ACC112 (cell line): ENCODE data around the gene ABTB2.
"Not testable (repeated sequence)": the region's sequence is repeated elsewhere in the genome, so short reads cannot be mapped to it uniquely, and the experiment has no call there.

Source experiments
- H2AFZ ChIP-seq: fragments of 200-600 bp; sonication (generic); one replicate; pipeline ENCODE4 v1.6.0; 2017; ENCODE audit warnings: antibody characterized with exemption, low read length; ENCODE audit not compliant: unreplicated experiment
- H3K27ac ChIP-seq: fragments of 200-600 bp; sonication (generic); 2 replicates; pipeline ENCODE4 v1.5.1; 2014; ENCODE audit warnings: low read depth, mild to moderate bottlenecking, antibody characterized with exemption, low read length, moderate library complexity
- H3K27me3 ChIP-seq: fragments of 200-600 bp; sonication (generic); 2 replicates; pipeline ENCODE4 v1.6.1; 2014; ENCODE audit warnings: mild to moderate bottlenecking, antibody characterized with exemption, low read length, moderate library complexity, mixed read lengths; ENCODE audit not compliant: insufficient read depth
- H3K36me3 ChIP-seq: fragments of 200-600 bp; sonication (generic); 2 replicates; pipeline ENCODE4 v1.6.1; 2016; ENCODE audit warnings: mild to moderate bottlenecking, antibody characterized with exemption, low read length, moderate library complexity, mixed read lengths; ENCODE audit not compliant: insufficient read depth
- H3K4me1 ChIP-seq: fragments of 200-600 bp; sonication (generic); one replicate; pipeline ENCODE4 v1.6.1; 2016; ENCODE audit warnings: low read length, mixed read lengths; ENCODE audit not compliant: insufficient read depth, unreplicated experiment, control insufficient read depth
- H3K4me3 ChIP-seq: fragments of 200-600 bp; sonication (generic); 2 replicates; pipeline ENCODE4 v1.5.1; 2014; ENCODE audit warnings: mild to moderate bottlenecking, low read depth, low read length
- H3K79me2 ChIP-seq: fragments of 200-600 bp; sonication (generic); one replicate; pipeline ENCODE4 v1.6.0; 2016; ENCODE audit warnings: low read length; ENCODE audit not compliant: control insufficient read depth, unreplicated experiment, insufficient read depth

The ABTB2 gene

GRCh38 chr11:34252015-34252414 is 105.8 kb downstream of the ABTB2 start:
- Histone ChIP-seq H3K27me3 (no peaks in the 10 kb centered on the region), H3K27ac (peak overlapping the region; percentile 44; the same call in 1 of the 2 replicates), H3K36me3 (no peaks in the 10 kb centered on the region), H3K4me1 (peaks cover 17% of the 10 kb centered on the region), H3K4me3 (no peak overlapping the region), H2AFZ (no peak overlapping the region), H3K79me2 (no peaks in the 10 kb centered on the region)

GRCh38 chr11:34251589-34251980 is 106.2 kb downstream of the ABTB2 start:
- H3K4me1 ChIP-seq: peaks cover 17% of the 10 kb centered on the region
- no peaks in the 10 kb centered on the region for H3K27me3 ChIP-seq
- H3K36me3 ChIP-seq: no peaks in the 10 kb centered on the region
- peak overlapping the region; percentile 44 for H3K27ac ChIP-seq
- no peaks in the 10 kb centered on the region for H3K79me2 ChIP-seq
- H2AFZ ChIP-seq: no peak overlapping the region
- peak overlapping the region; percentile 13 for H3K4me3 ChIP-seq

GRCh38 chr11:34250732-34251588 is 106.8 kb downstream of the ABTB2 start:
- Histone ChIP-seq H2AFZ (no peak overlapping the region), H3K27ac (peak overlapping the region; percentile 44), H3K4me3 (peak overlapping the region; percentile 13), H3K27me3 (no peaks in the 10 kb centered on the region), H3K36me3 (no peaks in the 10 kb centered on the region), H3K79me2 (no peaks in the 10 kb centered on the region), H3K4me1 (peaks cover 17% of the 10 kb centered on the region)

- Histone ChIP-seq H3K4me3 (no peak overlapping the region), H2AFZ (no peak overlapping the region), H3K27ac (no peak overlapping the region), H3K79me2 (no peaks in the 10 kb centered on the region), H3K4me1 (peaks cover 17% of the 10 kb centered on the region), H3K36me3 (no peaks in the 10 kb centered on the region), H3K27me3 (no peaks in the 10 kb centered on the region)
These were observed 107.6 kb downstream of the ABTB2 start for GRCh38 chr11:34250211-34250610.

- Histone ChIP-seq H3K79me2 (no peaks in the 10 kb centered on the region), H3K27me3 (no peaks in the 10 kb centered on the region), H2AFZ (no peak overlapping the region), H3K36me3 (no peaks in the 10 kb centered on the region), H3K4me1 (peaks cover 22% of the 10 kb centered on the region), H3K27ac (no peak overlapping the region), H3K4me3 (no peak overlapping the region)
These were observed 108.4 kb downstream of the ABTB2 start for GRCh38 chr11:34249439-34249838.

- not testable (repeated sequence) for H3K36me3 ChIP-seq, H3K27me3 ChIP-seq, H3K27ac ChIP-seq, H3K79me2 ChIP-seq, H2AFZ ChIP-seq, H3K4me3 ChIP-seq
- peaks cover 45% of the 10 kb centered on the region for H3K4me1 ChIP-seq
These were observed 111.3 kb downstream of the ABTB2 start for GRCh38 chr11:34246511-34246910.

- H3K79me2 ChIP-seq: no peaks in the 10 kb centered on the region
These were observed 112.8 kb downstream of the ABTB2 start for GRCh38 chr11:34245041-34245440.

GRCh38 chr11:34243600-34244464 is 114.0 kb downstream of the ABTB2 start:
- Histone ChIP-seq H3K4me3 (peak overlapping the region; percentile 10; the same call in 1 of the 2 replicates), H3K4me1 (peaks cover 34% of the 10 kb centered on the region), H3K27ac (peak overlapping the region; percentile 33; the same call in 1 of the 2 replicates), H3K79me2 (no peaks in the 10 kb centered on the region), H3K27me3 (no peaks in the 10 kb centered on the region), H3K36me3 (no peaks in the 10 kb centered on the region), H2AFZ (no peak overlapping the region)

More at GRCh38 chr11:34245041-34245440, 112.8 kb downstream of the ABTB2 start:
- Histone ChIP-seq H3K27ac (no peak overlapping the region), H3K36me3 (no peaks in the 10 kb centered on the region), H3K27me3 (no peaks in the 10 kb centered on the region), H2AFZ (no peak overlapping the region), H3K4me3 (no peak overlapping the region), H3K4me1 (peaks cover 34% of the 10 kb centered on the region)

GRCh38 chr11:34242037-34242625 is 115.7 kb downstream of the ABTB2 start:
- H3K27me3 ChIP-seq: no peaks in the 10 kb centered on the region
- no peak overlapping the region for H3K4me3 ChIP-seq
- no peaks in the 10 kb centered on the region for H3K79me2 ChIP-seq
- peaks cover 34% of the 10 kb centered on the region for H3K4me1 ChIP-seq
- peak overlapping the region; percentile 13; the same call in 1 of the 2 replicates for H3K27ac ChIP-seq
- H3K36me3 ChIP-seq: no peaks in the 10 kb centered on the region
- H2AFZ ChIP-seq: no peak overlapping the region

GRCh38 chr11:34240150-34240494 is 117.7 kb downstream of the ABTB2 start:
- H3K79me2 ChIP-seq: no peaks in the 10 kb centered on the region
- peaks cover 34% of the 10 kb centered on the region for H3K4me1 ChIP-seq
- H2AFZ ChIP-seq: no peak overlapping the region
- no peaks in the 10 kb centered on the region for H3K36me3 ChIP-seq
- H3K27ac ChIP-seq: no peak overlapping the region
- no peak overlapping the region for H3K4me3 ChIP-seq
- H3K27me3 ChIP-seq: no peaks in the 10 kb centered on the region
